B cell (primary cell): ENCODE data around the gene TMC2. TPM values are rescaled to one million over a fixed set of nuclear protein-coding genes. Genes with fewer than 3 reads are reported as not detected.

Source experiments
- ATAC-seq: fragments of 200-7000 bp; cut with Tn5 transposase; one replicate; pipeline ENCODE4 v1.10.0; 2021; ENCODE audit warnings: low read depth, mild to moderate bottlenecking, moderate number of reproducible peaks, moderate library complexity
- CTCF ChIA-PET: fragments of 350-600 bp; sonication (Branson Sonifier 250); formaldehyde crosslinking; loops from one replicate; lab custom pipeline; 2021; ENCODE audit warnings: antibody characterized with exemption, inconsistent platforms; lab: Charles Lee
- POLR2A ChIA-PET: fragments of 350-600 bp; sonication (Branson Sonifier 250); formaldehyde crosslinking; loops from one replicate; lab custom pipeline; 2021; ENCODE audit warnings: antibody characterized with exemption; lab: Charles Lee
- DNase-seq: peaks from one replicate; pipeline ENCODE4 v3.0.0; 2013
- H2AFZ ChIP-seq: 2 replicates; pipeline ENCODE4 v1.6.1; 2012; ENCODE audit warnings: mild to moderate bottlenecking, low read depth, low read length; ENCODE audit not compliant: insufficient read depth, poor library complexity, severe bottlenecking
- H3K27ac ChIP-seq, 2 donors: 1 replicate in 1 of 2; 2 replicates in 1 of 2; pipeline ENCODE4 v1.5.1; 2012 to 2013; ENCODE audit warnings: low read length in 2 of 2, mild to moderate bottlenecking in 2 of 2, moderate library complexity in 1 of 2
- H3K27me3 ChIP-seq, 4 experiments: fragments of 200-600 bp in 1 of 4; sonication (generic) in 1 of 4; replicated peaks in 1 of 4; 1 replicate in 2 of 4; 2 replicates in 2 of 4; pipeline versions ENCODE4 v1.6.1 to v1.7.0; 2013 to 2016; ENCODE audit warnings: low read length in 3 of 4, mild to moderate bottlenecking in 2 of 4, mixed read lengths in 1 of 4, moderate library complexity in 1 of 4; ENCODE audit not compliant: insufficient read depth in 4 of 4, control insufficient read depth in 3 of 4; ENCODE audit errors: control extremely low read depth in 1 of 4
- H3K36me3 ChIP-seq, 2 experiments: replicated peaks in 1 of 2; 1 replicate in 1 of 2; 2 replicates in 1 of 2; pipeline versions ENCODE4 v1.6.1 to v1.7.1; 2013; ENCODE audit warnings: low read length in 1 of 2; ENCODE audit not compliant: insufficient read depth in 2 of 2, control insufficient read depth in 1 of 2; ENCODE audit errors: control extremely low read depth in 1 of 2, extremely low read depth in 1 of 2
- H3K4me1 ChIP-seq, 2 donors: fragments of 200-600 bp in 1 of 2; sonication (generic) in 1 of 2; 1 replicate in 1 of 2; 2 replicates in 1 of 2; pipeline versions ENCODE4 v1.5.1 to v1.6.1; 2013 to 2017; ENCODE audit warnings: low read length in 2 of 2; ENCODE audit not compliant: control insufficient read depth in 2 of 2, insufficient read depth in 2 of 2
- H3K4me2 ChIP-seq: replicated peaks from 2 replicates; pipeline ENCODE3; 2012; ENCODE audit warnings: mild to moderate bottlenecking, low read depth, low read length; ENCODE audit not compliant: poor library complexity, severe bottlenecking
- H3K4me3 ChIP-seq, 5 experiments: fragments of 200-600 bp in 1 of 5; sonication (generic) in 1 of 5; 1 replicate in 3 of 5; 2 replicates in 2 of 5; pipeline versions ENCODE4 v1.5.1 to v1.7.0; 2011 to 2016; ENCODE audit warnings: low read length in 4 of 5, mild to moderate bottlenecking in 4 of 5, low read depth in 2 of 5, control low read depth in 1 of 5, moderate library complexity in 1 of 5; ENCODE audit not compliant: insufficient read depth in 1 of 5; ENCODE audit errors: control extremely low read depth in 1 of 5, extremely low read depth in 1 of 5
- H3K79me2 ChIP-seq: fragments of 200-600 bp; sonication (generic); one replicate; pipeline ENCODE4 v1.6.0; 2016; ENCODE audit warnings: low read length; ENCODE audit not compliant: control insufficient read depth, insufficient read depth
- H3K9ac ChIP-seq: fragments of 200-600 bp; sonication (generic); 2 replicates; pipeline ENCODE4 v1.6.1; 2017; ENCODE audit warnings: mild to moderate bottlenecking, low read length, moderate library complexity
- H3K9me3 ChIP-seq, 3 donors: one replicate each; pipeline versions ENCODE4 v1.6.1 to v1.7.1; 2013; ENCODE audit warnings: low read length in 2 of 3; ENCODE audit not compliant: control insufficient read depth in 2 of 3, insufficient read depth in 1 of 3; ENCODE audit errors: control extremely low read depth in 1 of 3
- H4K20me1 ChIP-seq: 2 replicates; pipeline ENCODE4 v1.6.0; 2012; ENCODE audit warnings: mild to moderate bottlenecking, low read length; ENCODE audit not compliant: insufficient read depth, control insufficient read depth, poor library complexity, severe bottlenecking
- H3K27ac Mint-ChIP-seq: one replicate; pipeline ENCODE4 v1.8.0; 2021; ENCODE audit warnings: mixed read lengths
- H3K27me3 Mint-ChIP-seq: one replicate; pipeline ENCODE4 v1.8.0; 2021; ENCODE audit warnings: mixed read lengths
- H3K4me1 Mint-ChIP-seq: one replicate; pipeline ENCODE4 v1.8.0; 2021; ENCODE audit warnings: mixed read lengths
- H3K4me3 Mint-ChIP-seq: one replicate; pipeline ENCODE4 v1.8.0; 2021; ENCODE audit warnings: mixed read lengths
- H3K9me3 Mint-ChIP-seq: one replicate; pipeline ENCODE4 v1.8.0; 2022; ENCODE audit warnings: mixed read lengths; ENCODE audit not compliant: insufficient read depth
- EZH2 ChIP-seq: IDR thresholded peaks from 2 replicates; pipeline ENCODE4 v1.6.1; 2012; ENCODE audit warnings: borderline replicate concordance, low read depth, mild to moderate bottlenecking, moderate library complexity, low read length; ENCODE audit not compliant: insufficient read depth, poor library complexity, severe bottlenecking
- WGBS: methylation state at CpG from one replicate; pipeline ENCODE4 v1.1.5; 2013; ENCODE audit warnings: missing lambda C conversion rate; ENCODE audit not compliant: insufficient coverage; 5-methylcytosine and 5-hydroxymethylcytosine counted together
- intact Hi-C: fragments of 100-400 bp; cut with micrococcal nuclease; formaldehyde crosslinking; loops from one replicate; pipeline ENCODE4 v1.10.0; 2022
- polyA plus RNA-seq: library from polyadenylated mRNA; depleted of rRNA; stranded (reverse); fragments of >200 nt; gene quantifications from 2 replicates; pipeline ENCODE4 v1.2.3, GENCODE V29; 2012
- total RNA-seq, 2 donors: library from RNA; stranded (reverse); fragments of 120-200 nt in 1 of 2; gene quantifications; 1 replicate in 1 of 2; 2 replicates in 1 of 2; pipeline versions ENCODE4 v1.2.3 to v1.2.4, GENCODE V29; 2013 to 2022
- TF ChIP-seq, protein P1 (sequence below): fragments of 200-600 bp; IDR thresholded peaks from one replicate; pipeline ENCODE4 v1.8.0; 2022; ENCODE audit warnings: antibody characterized with exemption, mild to moderate bottlenecking

TMC2 gene
- total and polyA plus RNA-seq, 2 donors (not counting 1 experiment from before 2014, with no cell fraction given), result not detected

DNA sequence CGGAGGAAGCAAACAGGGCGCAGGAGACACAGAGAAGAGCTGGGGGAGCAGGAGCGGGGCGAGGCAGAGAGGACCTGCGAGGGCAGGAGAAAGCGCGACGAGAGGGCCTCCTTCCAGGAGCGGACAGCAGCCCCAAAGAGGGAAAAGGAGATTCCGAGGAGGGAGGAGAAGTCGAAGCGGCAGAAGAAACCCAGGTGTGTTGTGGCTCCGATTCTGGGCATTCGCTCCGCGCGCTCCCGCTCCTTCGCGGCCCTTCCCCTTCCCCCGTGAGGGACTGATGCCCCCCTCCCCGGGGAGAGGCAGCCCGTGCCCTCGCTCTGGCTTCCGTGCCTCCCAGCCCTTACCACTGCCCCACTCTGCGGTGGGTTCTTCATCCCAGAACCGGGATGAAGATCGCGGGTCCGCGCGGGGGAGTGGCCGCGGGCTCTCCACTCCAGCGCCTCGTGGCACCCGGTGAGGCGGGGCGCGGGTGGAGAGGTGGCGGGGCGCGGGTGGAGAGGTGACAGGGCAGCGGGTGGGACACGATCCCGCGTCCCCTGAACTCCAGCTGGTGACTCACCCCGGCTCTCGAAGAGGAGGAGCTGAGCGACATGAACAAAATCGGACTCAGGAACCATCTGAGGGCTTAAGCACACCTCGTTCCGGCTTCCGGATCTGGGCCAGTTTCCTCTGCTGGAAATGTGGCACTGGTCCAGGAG, 22.4 kb downstream of the TMC2 start:
- TF ChIP-seq EZH2, result no peak
- TF ChIP-seq, protein P1, sequence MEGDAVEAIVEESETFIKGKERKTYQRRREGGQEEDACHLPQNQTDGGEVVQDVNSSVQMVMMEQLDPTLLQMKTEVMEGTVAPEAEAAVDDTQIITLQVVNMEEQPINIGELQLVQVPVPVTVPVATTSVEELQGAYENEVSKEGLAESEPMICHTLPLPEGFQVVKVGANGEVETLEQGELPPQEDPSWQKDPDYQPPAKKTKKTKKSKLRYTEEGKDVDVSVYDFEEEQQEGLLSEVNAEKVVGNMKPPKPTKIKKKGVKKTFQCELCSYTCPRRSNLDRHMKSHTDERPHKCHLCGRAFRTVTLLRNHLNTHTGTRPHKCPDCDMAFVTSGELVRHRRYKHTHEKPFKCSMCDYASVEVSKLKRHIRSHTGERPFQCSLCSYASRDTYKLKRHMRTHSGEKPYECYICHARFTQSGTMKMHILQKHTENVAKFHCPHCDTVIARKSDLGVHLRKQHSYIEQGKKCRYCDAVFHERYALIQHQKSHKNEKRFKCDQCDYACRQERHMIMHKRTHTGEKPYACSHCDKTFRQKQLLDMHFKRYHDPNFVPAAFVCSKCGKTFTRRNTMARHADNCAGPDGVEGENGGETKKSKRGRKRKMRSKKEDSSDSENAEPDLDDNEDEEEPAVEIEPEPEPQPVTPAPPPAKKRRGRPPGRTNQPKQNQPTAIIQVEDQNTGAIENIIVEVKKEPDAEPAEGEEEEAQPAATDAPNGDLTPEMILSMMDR, result no peak

DNA sequence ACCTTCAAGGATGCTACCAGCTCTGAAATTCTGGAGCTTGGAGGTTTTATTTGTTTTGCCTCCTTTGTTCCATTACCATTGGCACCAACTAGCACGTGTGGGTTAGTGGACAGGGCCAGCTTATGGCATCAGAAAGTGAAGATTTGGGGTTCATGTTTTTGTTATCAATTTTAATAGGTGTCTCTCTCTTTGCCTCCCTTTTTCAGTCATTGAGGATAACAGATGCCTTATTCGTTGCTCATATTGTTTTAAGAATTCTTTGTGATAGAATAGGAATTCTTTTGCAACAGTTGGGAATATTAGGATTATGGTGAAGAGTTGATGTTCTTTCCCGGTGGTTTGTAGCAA, 22.9 kb downstream of the TMC2 start:
- ChIA-PET POLR2A (no interaction called here), CTCF (no interaction called here)
- H3K4me2 ChIP-seq, result peak overlapping the region; percentile 35
- ATAC-seq (no peak), DNase-seq (no peak)
- intact Hi-C loops, result no loop called here
- no peaks in the 10 kb centered on the region for H3K79me2 ChIP-seq
- no peak overlapping the region for H3K4me3 ChIP-seq
- H3K27ac Mint-ChIP-seq, result no peak overlapping the region
- H3K27me3 ChIP-seq, result peaks cover 0 to 34% (median 23%) of the 10 kb centered on the region in 4 experiments
- H3K27ac ChIP-seq, result no peak overlapping the region
- TF ChIP-seq, protein P1, result no peak
- no peak for TF ChIP-seq EZH2
- H4K20me1 ChIP-seq, result no peaks in the 10 kb centered on the region
- H3K36me3 ChIP-seq, result no peaks in the 10 kb centered on the region
- WGBS, result no CpG with 5 or more reads among the region's 3 CpGs
- no peak overlapping the region for H3K9ac ChIP-seq
- peaks cover 48% of the 10 kb centered on the region for H3K27me3 Mint-ChIP-seq
- H2AFZ ChIP-seq, result no peak overlapping the region
- H3K4me3 Mint-ChIP-seq, result no peak overlapping the region
- no peaks in the 10 kb centered on the region for H3K4me1 Mint-ChIP-seq
- peaks cover 0 to 9% of the 10 kb centered on the region in 2 donors for H3K4me1 ChIP-seq
- no peaks in the 10 kb centered on the region for H3K9me3 Mint-ChIP-seq
- peaks cover 0 to 9% (median 0%) of the 10 kb centered on the region in 3 donors for H3K9me3 ChIP-seq

More for the DNA sequence above, 22.4 kb downstream of the TMC2 start:
- H3K9me3 Mint-ChIP-seq, result no peaks in the 10 kb centered on the region
- POLR2A ChIA-PET, result no interaction called here
- Histone ChIP-seq H3K9me3 (peaks cover 0 to 9% (median 0%) of the 10 kb centered on the region in 3 donors), H3K4me2 (peak overlapping the region; percentile 35), H3K36me3 (no peaks in the 10 kb centered on the region), H2AFZ (peak overlapping the region; percentile 38), H3K27me3 (peaks cover 0 to 34% (median 23%) of the 10 kb centered on the region in 4 experiments), H4K20me1 (no peaks in the 10 kb centered on the region), H3K27ac (no peak overlapping the region), H3K4me1 (peaks cover 0 to 9% of the 10 kb centered on the region in 2 donors), H3K79me2 (no peaks in the 10 kb centered on the region), H3K4me3 (no peak overlapping the region), H3K9ac (no peak overlapping the region)
- 8% methylated on average over 53 of the region's 54 CpGs for WGBS
- intact Hi-C loops, result no loop called here
- no peak for ATAC-seq
- no peaks in the 10 kb centered on the region for H3K4me1 Mint-ChIP-seq
- CTCF ChIA-PET, result no interaction called here
- DNase-seq, result no peak
- H3K4me3 Mint-ChIP-seq, result no peak overlapping the region
- peaks cover 50% of the 10 kb centered on the region for H3K27me3 Mint-ChIP-seq
- no peak overlapping the region for H3K27ac Mint-ChIP-seq
